BE2C (cell line): ENCODE results near the gene SLC38A2.

Source experiments
- DNase-seq: peaks from one replicate; pipeline ENCODE4 v3.0.0-alpha.2; 2020
- H3K27me3 ChIP-seq: fragments of 250-450 bp; sonication (Bioruptor Pico); 2 replicates; pipeline ENCODE4 v1.5.1; 2020; ENCODE audit warnings: mild to moderate bottlenecking
- H3K36me3 ChIP-seq: fragments of 250-450 bp; sonication (Bioruptor Pico); 2 replicates; pipeline ENCODE4 v1.5.1; 2020; ENCODE audit warnings: mild to moderate bottlenecking
- H3K4me1 ChIP-seq: fragments of 250-450 bp; sonication (Bioruptor Pico); 2 replicates; pipeline ENCODE4 v1.5.1; 2020
- H3K4me3 ChIP-seq: 2 replicates; pipeline ENCODE4 v1.5.1; 2011; ENCODE audit warnings: low read depth, low read length
- H3K9me3 ChIP-seq: fragments of 250-450 bp; sonication (Bioruptor Pico); 2 replicates; pipeline ENCODE4 v1.5.1; 2020
- TF ChIP-seq, protein P1 (sequence below): IDR thresholded peaks from 2 replicates; pipeline ENCODE4 v1.5.1; 2012; ENCODE audit warnings: mild to moderate bottlenecking, low read depth, low read length

Gene SLC38A2

GRCh38 chr12:46380881-46381280 is 8.3 kb upstream of the SLC38A2 start:
- Histone ChIP-seq H3K4me1 (peaks cover 6% of the 10 kb centered on the region; the same call in 1 of the 2 replicates), H3K9me3 (no peaks in the 10 kb centered on the region), H3K27me3 (no peaks in the 10 kb centered on the region), H3K36me3 (no peaks in the 10 kb centered on the region), H3K4me3 (no peak overlapping the region)
- no peak for DNase-seq
- TF ChIP-seq, protein P1, sequence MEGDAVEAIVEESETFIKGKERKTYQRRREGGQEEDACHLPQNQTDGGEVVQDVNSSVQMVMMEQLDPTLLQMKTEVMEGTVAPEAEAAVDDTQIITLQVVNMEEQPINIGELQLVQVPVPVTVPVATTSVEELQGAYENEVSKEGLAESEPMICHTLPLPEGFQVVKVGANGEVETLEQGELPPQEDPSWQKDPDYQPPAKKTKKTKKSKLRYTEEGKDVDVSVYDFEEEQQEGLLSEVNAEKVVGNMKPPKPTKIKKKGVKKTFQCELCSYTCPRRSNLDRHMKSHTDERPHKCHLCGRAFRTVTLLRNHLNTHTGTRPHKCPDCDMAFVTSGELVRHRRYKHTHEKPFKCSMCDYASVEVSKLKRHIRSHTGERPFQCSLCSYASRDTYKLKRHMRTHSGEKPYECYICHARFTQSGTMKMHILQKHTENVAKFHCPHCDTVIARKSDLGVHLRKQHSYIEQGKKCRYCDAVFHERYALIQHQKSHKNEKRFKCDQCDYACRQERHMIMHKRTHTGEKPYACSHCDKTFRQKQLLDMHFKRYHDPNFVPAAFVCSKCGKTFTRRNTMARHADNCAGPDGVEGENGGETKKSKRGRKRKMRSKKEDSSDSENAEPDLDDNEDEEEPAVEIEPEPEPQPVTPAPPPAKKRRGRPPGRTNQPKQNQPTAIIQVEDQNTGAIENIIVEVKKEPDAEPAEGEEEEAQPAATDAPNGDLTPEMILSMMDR, result no peak

- Histone ChIP-seq H3K36me3 (no peaks in the 10 kb centered on the region), H3K4me1 (peaks cover 6% of the 10 kb centered on the region; the same call in 1 of the 2 replicates), H3K4me3 (no peak overlapping the region), H3K9me3 (no peaks in the 10 kb centered on the region), H3K27me3 (no peaks in the 10 kb centered on the region)
- TF ChIP-seq, protein P1, result no peak
- DNase-seq, result no peak
Measured at GRCh38 chr12:46380022-46380796, 7.6 kb upstream of the SLC38A2 start.

DNA sequence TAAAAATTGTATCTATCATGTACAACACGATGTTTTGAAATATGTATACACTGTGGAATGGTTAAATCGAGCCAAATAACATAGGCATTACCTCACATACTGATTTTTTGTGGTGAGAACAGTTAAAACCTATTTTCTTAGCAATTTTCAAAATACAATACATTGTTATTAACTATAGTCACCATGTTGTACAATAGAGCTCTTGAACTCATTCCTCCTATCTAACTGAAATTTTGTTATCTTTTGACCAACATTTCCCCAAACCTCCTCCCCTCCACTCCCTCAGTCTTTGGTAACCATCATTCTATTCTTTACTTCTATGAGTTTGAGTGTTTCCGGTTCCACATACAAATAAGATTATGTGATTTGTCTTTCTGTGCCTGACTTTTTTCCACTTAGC is 6.8 kb upstream of the SLC38A2 start:
- Histone ChIP-seq H3K36me3 (no peaks in the 10 kb centered on the region), H3K4me3 (no peak overlapping the region), H3K9me3 (no peaks in the 10 kb centered on the region), H3K4me1 (peaks cover 6% of the 10 kb centered on the region; the same call in 1 of the 2 replicates), H3K27me3 (no peaks in the 10 kb centered on the region)
- TF ChIP-seq, protein P1, result no peak
- no peak for DNase-seq

DNA sequence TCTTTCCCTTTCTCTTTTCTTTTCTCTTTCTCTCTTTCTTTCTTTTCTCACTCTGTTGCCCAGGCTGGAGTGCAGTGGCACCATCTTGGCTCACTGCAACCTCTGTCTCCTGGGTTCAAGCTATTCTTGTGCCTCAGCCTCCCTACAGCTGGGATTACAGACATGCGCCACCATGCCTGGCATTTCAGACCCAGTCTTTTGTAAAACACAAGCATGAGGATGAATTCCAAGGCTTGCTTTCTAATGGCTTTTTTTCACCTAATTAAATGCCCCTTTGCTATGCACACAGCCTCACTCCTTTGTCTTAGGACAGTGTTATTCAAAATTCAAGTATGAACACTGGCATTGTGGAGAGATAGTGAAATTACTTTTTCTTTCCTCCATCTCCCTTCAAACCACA is 6.0 kb upstream of the SLC38A2 start:
- TF ChIP-seq, protein P1, result no peak
- DNase-seq, result no peak
- no peaks in the 10 kb centered on the region for H3K27me3 ChIP-seq
- peaks cover 6% of the 10 kb centered on the region; the same call in 1 of the 2 replicates for H3K4me1 ChIP-seq
- H3K36me3 ChIP-seq, result no peaks in the 10 kb centered on the region
- no peak overlapping the region for H3K4me3 ChIP-seq
- H3K9me3 ChIP-seq, result no peaks in the 10 kb centered on the region

- DNase-seq, result no peak
- Histone ChIP-seq H3K9me3 (no peaks in the 10 kb centered on the region), H3K4me1 (peaks cover 4% of the 10 kb centered on the region; the same call in 1 of the 2 replicates), H3K36me3 (no peaks in the 10 kb centered on the region), H3K4me3 (no peak overlapping the region), H3K27me3 (no peaks in the 10 kb centered on the region)
- TF ChIP-seq, protein P1, result no peak
Measured at GRCh38 chr12:46377678-46378077, 5.1 kb upstream of the SLC38A2 start.

- no peaks in the 10 kb centered on the region; the same call in 1 of the 2 replicates for H3K36me3 ChIP-seq
- no peaks in the 10 kb centered on the region for H3K9me3 ChIP-seq
- H3K4me1 ChIP-seq, result no peaks in the 10 kb centered on the region
- H3K4me3 ChIP-seq, result no peak overlapping the region
- no peak for DNase-seq
- TF ChIP-seq, protein P1, result no peak
- H3K27me3 ChIP-seq, result no peaks in the 10 kb centered on the region
Measured at GRCh38 chr12:46376579-46376978, 4.0 kb upstream of the SLC38A2 start.
